SK-N-SH treated with all-trans-retinoic acid at 6 μM for 48 hours (cell line): Measurements from ENCODE around the gene WHRN.

Experiments used
- ATAC-seq: fragments of 200-7000 bp; cut with Tn5 transposase; 3 replicates; pipeline ENCODE4 v1.9.1; 2020; ENCODE audit warnings: mild to moderate bottlenecking, moderate library complexity
- ARNTL ChIP-seq: fragments of 450-650 bp; formaldehyde crosslinking; IDR thresholded peaks from 2 replicates; pipeline ENCODE4 v1.5.0; 2020; ENCODE audit warnings: low read depth, mild to moderate bottlenecking, moderate library complexity, borderline replicate concordance
- BACH2 ChIP-seq: fragments of 250-450 bp; sonication (Bioruptor Pico); IDR thresholded peaks from 2 replicates; pipeline ENCODE4 v1.9.0; 2021; ENCODE audit warnings: mild to moderate bottlenecking, borderline replicate concordance
- CREB5 ChIP-seq: fragments of 250-450 bp; sonication (Bioruptor Pico); IDR thresholded peaks from 2 replicates; pipeline ENCODE4 v1.5.1; 2020; ENCODE audit warnings: low read depth, mild to moderate bottlenecking, moderate library complexity
- CSDC2 ChIP-seq: fragments of 250-450 bp; sonication (Bioruptor Pico); IDR thresholded peaks from 2 replicates; pipeline ENCODE4 v1.5.0; 2020; ENCODE audit warnings: mild to moderate bottlenecking, moderate library complexity
- CSRNP3 ChIP-seq: fragments of 250-450 bp; sonication (Bioruptor Pico); IDR thresholded peaks from 2 replicates; pipeline ENCODE4 v1.5.1; 2021; ENCODE audit warnings: mild to moderate bottlenecking, moderate library complexity
- ESRRG ChIP-seq: fragments of 250-450 bp; sonication (Bioruptor Pico); IDR thresholded peaks from 2 replicates; pipeline ENCODE4 v1.6.1; 2021; ENCODE audit warnings: mild to moderate bottlenecking
- GLIS3 ChIP-seq: fragments of 250-450 bp; sonication (Bioruptor Pico); IDR thresholded peaks from 2 replicates; pipeline ENCODE4 v1.5.0; 2020; ENCODE audit warnings: mild to moderate bottlenecking, moderate library complexity
- ISL1 ChIP-seq: fragments of 250-450 bp; sonication (Bioruptor Pico); IDR thresholded peaks from 2 replicates; pipeline ENCODE4 v2.1.2; 2022; ENCODE audit warnings: mild to moderate bottlenecking, moderate library complexity
- OSR1 ChIP-seq: fragments of 250-450 bp; sonication (Bioruptor Pico); IDR thresholded peaks from 2 replicates; pipeline ENCODE4 v1.8.0; 2022; ENCODE audit warnings: moderate library complexity, mild to moderate bottlenecking, inconsistent platforms
- PPARA ChIP-seq: fragments of 250-450 bp; sonication (Bioruptor Pico); IDR thresholded peaks from 2 replicates; pipeline ENCODE4 v1.5.0; 2020; ENCODE audit warnings: mild to moderate bottlenecking, borderline replicate concordance
- RARB ChIP-seq: fragments of 250-450 bp; sonication (Bioruptor Pico); IDR thresholded peaks from 2 replicates; pipeline ENCODE4 v1.8.0; 2021; ENCODE audit warnings: mild to moderate bottlenecking, moderate library complexity
- SNAI2 ChIP-seq: fragments of 250-450 bp; sonication (Bioruptor Pico); IDR thresholded peaks from 2 replicates; pipeline ENCODE4 v1.5.0; 2020; ENCODE audit warnings: mild to moderate bottlenecking, moderate library complexity
- TCF4 ChIP-seq: fragments of 250-450 bp; sonication (Bioruptor Pico); IDR thresholded peaks from 2 replicates; pipeline ENCODE4 v1.8.0; 2021; ENCODE audit warnings: mild to moderate bottlenecking, moderate library complexity, borderline replicate concordance
- TOX ChIP-seq: fragments of 250-450 bp; sonication (Bioruptor Pico); IDR thresholded peaks from 2 replicates; pipeline ENCODE4 v1.8.0; 2021; ENCODE audit warnings: mild to moderate bottlenecking, moderate library complexity, borderline replicate concordance
- TSHZ2 ChIP-seq: fragments of 250-450 bp; sonication (Bioruptor Pico); IDR thresholded peaks from 2 replicates; pipeline ENCODE4 v1.5.0; 2020; ENCODE audit warnings: mild to moderate bottlenecking, moderate library complexity
- ZC3H10 ChIP-seq: fragments of 250-450 bp; sonication (Bioruptor Pico); IDR thresholded peaks from 2 replicates; pipeline ENCODE4 v1.5.1; 2021; ENCODE audit warnings: mild to moderate bottlenecking, moderate library complexity
- ZFP3 ChIP-seq: fragments of 250-450 bp; sonication (Bioruptor Pico); IDR thresholded peaks from 2 replicates; pipeline ENCODE4 v1.5.0; 2020; ENCODE audit warnings: mild to moderate bottlenecking, moderate library complexity
- ZFP30 ChIP-seq: fragments of 450-650 bp; formaldehyde crosslinking; IDR thresholded peaks from 2 replicates; pipeline ENCODE4 v1.5.0; 2022; ENCODE audit warnings: mild to moderate bottlenecking, moderate library complexity
- ZNF565 ChIP-seq: fragments of 450-650 bp; formaldehyde crosslinking; conservative IDR thresholded peaks from 2 replicates; pipeline ENCODE4 v1.5.0; 2020; ENCODE audit warnings: low read depth, mild to moderate bottlenecking, moderate library complexity
- ZNF70 ChIP-seq: fragments of 450-650 bp; formaldehyde crosslinking; IDR thresholded peaks from 2 replicates; pipeline ENCODE4 v1.5.0; 2020; ENCODE audit warnings: mild to moderate bottlenecking, moderate library complexity
- ZNF8 ChIP-seq: fragments of 450-650 bp; formaldehyde crosslinking; IDR thresholded peaks from 2 replicates; pipeline ENCODE4 v1.5.0; 2020; ENCODE audit warnings: mild to moderate bottlenecking, moderate library complexity
- TF ChIP-seq, protein P1 (sequence below): fragments of 250-450 bp; sonication (Bioruptor Pico); IDR thresholded peaks from 2 replicates; pipeline ENCODE4 v1.8.0; 2021; ENCODE audit warnings: low read depth, mild to moderate bottlenecking, moderate library complexity, borderline replicate concordance
- TF ChIP-seq, protein P2 (sequence below): fragments of 250-450 bp; sonication (Bioruptor Pico); IDR thresholded peaks from 2 replicates; pipeline ENCODE4 v1.8.0; 2020; ENCODE audit warnings: mild to moderate bottlenecking, moderate library complexity, borderline replicate concordance

The WHRN gene

GRCh38 chr9:114400772-114401171, 104.5 kb downstream of the WHRN start:
- no peak for ATAC-seq
- TF ChIP-seq, protein P1, sequence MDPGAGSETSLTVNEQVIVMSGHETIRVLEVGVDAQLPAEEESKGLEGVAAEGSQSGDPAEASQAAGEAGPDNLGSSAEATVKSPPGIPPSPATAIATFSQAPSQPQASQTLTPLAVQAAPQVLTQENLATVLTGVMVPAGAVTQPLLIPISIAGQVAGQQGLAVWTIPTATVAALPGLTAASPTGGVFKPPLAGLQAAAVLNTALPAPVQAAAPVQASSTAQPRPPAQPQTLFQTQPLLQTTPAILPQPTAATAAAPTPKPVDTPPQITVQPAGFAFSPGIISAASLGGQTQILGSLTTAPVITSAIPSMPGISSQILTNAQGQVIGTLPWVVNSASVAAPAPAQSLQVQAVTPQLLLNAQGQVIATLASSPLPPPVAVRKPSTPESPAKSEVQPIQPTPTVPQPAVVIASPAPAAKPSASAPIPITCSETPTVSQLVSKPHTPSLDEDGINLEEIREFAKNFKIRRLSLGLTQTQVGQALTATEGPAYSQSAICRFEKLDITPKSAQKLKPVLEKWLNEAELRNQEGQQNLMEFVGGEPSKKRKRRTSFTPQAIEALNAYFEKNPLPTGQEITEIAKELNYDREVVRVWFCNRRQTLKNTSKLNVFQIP (CRISPR knock-in tag): no peak
- TF ChIP-seq ZC3H10: no peak
- no peak for TF ChIP-seq RARB (CRISPR knock-in tag)
- no peak for TF ChIP-seq GLIS3
- TF ChIP-seq ZFP3 (CRISPR knock-in tag): no peak
- no peak for TF ChIP-seq ZFP30 (CRISPR knock-in tag)
- no peak for TF ChIP-seq OSR1
- TF ChIP-seq ZNF70 (CRISPR knock-in tag): no peak
- no peak for TF ChIP-seq CSDC2 (CRISPR knock-in tag)
- no peak for TF ChIP-seq PPARA (CRISPR knock-in tag)
- TF ChIP-seq, protein P2, sequence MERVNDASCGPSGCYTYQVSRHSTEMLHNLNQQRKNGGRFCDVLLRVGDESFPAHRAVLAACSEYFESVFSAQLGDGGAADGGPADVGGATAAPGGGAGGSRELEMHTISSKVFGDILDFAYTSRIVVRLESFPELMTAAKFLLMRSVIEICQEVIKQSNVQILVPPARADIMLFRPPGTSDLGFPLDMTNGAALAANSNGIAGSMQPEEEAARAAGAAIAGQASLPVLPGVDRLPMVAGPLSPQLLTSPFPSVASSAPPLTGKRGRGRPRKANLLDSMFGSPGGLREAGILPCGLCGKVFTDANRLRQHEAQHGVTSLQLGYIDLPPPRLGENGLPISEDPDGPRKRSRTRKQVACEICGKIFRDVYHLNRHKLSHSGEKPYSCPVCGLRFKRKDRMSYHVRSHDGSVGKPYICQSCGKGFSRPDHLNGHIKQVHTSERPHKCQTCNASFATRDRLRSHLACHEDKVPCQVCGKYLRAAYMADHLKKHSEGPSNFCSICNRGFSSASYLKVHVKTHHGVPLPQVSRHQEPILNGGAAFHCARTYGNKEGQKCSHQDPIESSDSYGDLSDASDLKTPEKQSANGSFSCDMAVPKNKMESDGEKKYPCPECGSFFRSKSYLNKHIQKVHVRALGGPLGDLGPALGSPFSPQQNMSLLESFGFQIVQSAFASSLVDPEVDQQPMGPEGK (CRISPR knock-in tag): no peak
- TF ChIP-seq SNAI2 (CRISPR knock-in tag): no peak
- no peak for TF ChIP-seq ZNF565 (CRISPR knock-in tag)
- TF ChIP-seq TOX (CRISPR knock-in tag): no peak
- TF ChIP-seq ESRRG: no peak
- TF ChIP-seq TCF4 (CRISPR knock-in tag): no peak

GRCh38 chr9:114400219-114400618, 105.1 kb downstream of the WHRN start:
- no peak for ATAC-seq
- no peak for TF ChIP-seq ZFP30 (CRISPR knock-in tag)
- TF ChIP-seq OSR1: no peak
- no peak for TF ChIP-seq CSRNP3 (CRISPR knock-in tag)
- TF ChIP-seq ISL1 (CRISPR knock-in tag): no peak
- TF ChIP-seq ZFP3 (CRISPR knock-in tag): no peak
- no peak for TF ChIP-seq PPARA (CRISPR knock-in tag)
- no peak for TF ChIP-seq RARB (CRISPR knock-in tag)
- no peak for TF ChIP-seq SNAI2 (CRISPR knock-in tag)
- TF ChIP-seq CSDC2 (CRISPR knock-in tag): no peak
- no peak for TF ChIP-seq BACH2 (CRISPR knock-in tag)
- TF ChIP-seq ZNF8 (CRISPR knock-in tag): no peak
- no peak for TF ChIP-seq ARNTL (CRISPR knock-in tag)
- no peak for TF ChIP-seq ESRRG
- TF ChIP-seq TSHZ2 (CRISPR knock-in tag): no peak
- no peak for TF ChIP-seq TCF4 (CRISPR knock-in tag)
- TF ChIP-seq GLIS3: no peak
- TF ChIP-seq, protein P1 (CRISPR knock-in tag): no peak
- TF ChIP-seq ZC3H10: no peak
- TF ChIP-seq CREB5: no peak
- TF ChIP-seq, all 23 proteins: peak for 0
